Activated CD4-positive, alpha-beta T cell treated with anti-CD3 and anti-CD28 coated beads, Interleukin-2, Interleukin-4, amounts not matched to agents 100 ng/mL and 50 ng/mL, durations not matched to agents 16 hours and 8 hours (primary cell): ENCODE measurements around the gene RTKN2.
A peak's percentile ranks its signal among the peaks of the same experiment; 100 is the strongest.
"Not testable (repeated sequence)": the region's sequence is repeated elsewhere in the genome, so short reads cannot be mapped to it uniquely, and the experiment has no call there.

Experiments used
- DNase-seq: peaks from one replicate; pipeline ENCODE4 v3.0.0-alpha.2; 2020; ENCODE audit warnings: low spot score

The RTKN2 gene

GRCh38 chr10:62268399-62269114 is at the start of gene RTKN2:
Gene RTKN2 (minus strand): TSS chr10:62268844. CDS start chr10:62268610, 234 bp downstream.
- peak; percentile 55 for DNase-seq

- DNase-seq, result no peak
These were observed 48.6 kb upstream of the RTKN2 start for GRCh38 chr10:62317257-62317656.

GRCh38 chr10:62309254-62309653 is 40.6 kb upstream of the RTKN2 start:
- no peak for DNase-seq

- DNase-seq, result no peak
These were observed 39.5 kb upstream of the RTKN2 start for GRCh38 chr10:62308101-62308500.

- no peak for DNase-seq
These were observed 39.0 kb upstream of the RTKN2 start for GRCh38 chr10:62307635-62308034.

GRCh38 chr10:62306663-62307062 is 38.0 kb upstream of the RTKN2 start:
- no peak for DNase-seq

GRCh38 chr10:62305813-62306212 is 37.2 kb upstream of the RTKN2 start:
- DNase-seq, result no peak

- no peak for DNase-seq
These were observed 35.3 kb upstream of the RTKN2 start for GRCh38 chr10:62303922-62304321.

GRCh38 chr10:62302760-62303159 is 34.1 kb upstream of the RTKN2 start:
- DNase-seq, result no peak

GRCh38 chr10:62297857-62298256 is 29.2 kb upstream of the RTKN2 start:
- no peak for DNase-seq

- DNase-seq, result no peak
These were observed 15.6 kb upstream of the RTKN2 start for GRCh38 chr10:62284221-62284620.

- DNase-seq, result not testable (repeated sequence)
These were observed 12.7 kb upstream of the RTKN2 start for GRCh38 chr10:62281348-62281747.

- not testable (repeated sequence) for DNase-seq
These were observed 11.7 kb upstream of the RTKN2 start for GRCh38 chr10:62280392-62280791.

- no peak for DNase-seq
These were observed 9.8 kb upstream of the RTKN2 start for GRCh38 chr10:62278441-62278910.

- DNase-seq, result no peak
These were observed 9.3 kb upstream of the RTKN2 start for GRCh38 chr10:62277971-62278370.

GRCh38 chr10:62270020-62270419 is 1.4 kb upstream of the RTKN2 start:
- no peak for DNase-seq

GRCh38 chr10:62268027-62268398 is 631 bp downstream of the RTKN2 start:
- no peak for DNase-seq

GRCh38 chr10:62266611-62267010 is 2.0 kb downstream of the RTKN2 start:
- DNase-seq, result no peak

GRCh38 chr10:62266147-62266546 is 2.5 kb downstream of the RTKN2 start:
- no peak for DNase-seq

- peak; percentile 23 for DNase-seq
These were observed 3.8 kb downstream of the RTKN2 start for GRCh38 chr10:62264702-62265436.

- DNase-seq, result no peak
These were observed 4.5 kb downstream of the RTKN2 start for GRCh38 chr10:62264126-62264525.

GRCh38 chr10:62261666-62262065 is 7.0 kb downstream of the RTKN2 start:
- no peak for DNase-seq

GRCh38 chr10:62259998-62260397 is 8.6 kb downstream of the RTKN2 start:
- no peak for DNase-seq

GRCh38 chr10:62259456-62259855 is 9.2 kb downstream of the RTKN2 start:
- no peak for DNase-seq
